ENCODE data around the gene MYO15B.

MYO15B gene

GRCh38 chr17:75617218-75617617 lies 29.6 kb downstream of the MYO15B start:
- Mint-ChIP-seq H3K27ac (no peak overlapping the region), H3K4me3 (no peak overlapping the region), H3K9me3 (ENCODE audit: low read depth) (no peaks in the 10 kb centered on the region), H3K4me1 (ENCODE audit: low read depth) (no peaks in the 10 kb centered on the region), H3K27me3 (no peaks in the 10 kb centered on the region), H3K36me3 (no peaks in the 10 kb centered on the region)

- Mint-ChIP-seq H3K4me3 (no peak overlapping the region), H3K27ac (no peak overlapping the region), H3K27me3 (no peaks in the 10 kb centered on the region), H3K4me1 (ENCODE audit: low read depth) (no peaks in the 10 kb centered on the region), H3K9me3 (ENCODE audit: low read depth) (no peaks in the 10 kb centered on the region), H3K36me3 (no peaks in the 10 kb centered on the region)
These were observed 30.1 kb downstream of the MYO15B start for GRCh38 chr17:75617675-75618074.

- no peaks in the 10 kb centered on the region for H3K4me1 Mint-ChIP-seq (ENCODE audit: low read depth)
- H3K4me3 Mint-ChIP-seq = no peak overlapping the region
- H3K27ac Mint-ChIP-seq = no peak overlapping the region
- no peaks in the 10 kb centered on the region for H3K27me3 Mint-ChIP-seq
- H3K36me3 Mint-ChIP-seq = no peaks in the 10 kb centered on the region
- H3K9me3 Mint-ChIP-seq (ENCODE audit: low read depth) = no peaks in the 10 kb centered on the region
These were observed 32.2 kb downstream of the MYO15B start for GRCh38 chr17:75619506-75620431.

- H3K4me1 Mint-ChIP-seq (ENCODE audit: low read depth) = no peaks in the 10 kb centered on the region
- no peaks in the 10 kb centered on the region for H3K9me3 Mint-ChIP-seq (ENCODE audit: low read depth)
- H3K27ac Mint-ChIP-seq = no peak overlapping the region
- H3K27me3 Mint-ChIP-seq = no peaks in the 10 kb centered on the region
- H3K4me3 Mint-ChIP-seq = no peak overlapping the region
- no peaks in the 10 kb centered on the region for H3K36me3 Mint-ChIP-seq
These were observed 33.9 kb downstream of the MYO15B start for GRCh38 chr17:75621489-75621888.

GRCh38 chr17:75622076-75622475 lies 34.5 kb downstream of the MYO15B start:
- Mint-ChIP-seq H3K36me3 (no peaks in the 10 kb centered on the region), H3K4me1 (ENCODE audit: low read depth) (no peaks in the 10 kb centered on the region), H3K4me3 (no peak overlapping the region), H3K27ac (peak overlapping the region; percentile 64), H3K9me3 (ENCODE audit: low read depth) (no peaks in the 10 kb centered on the region), H3K27me3 (no peaks in the 10 kb centered on the region)

GRCh38 chr17:75622771-75623273 lies 35.2 kb downstream of the MYO15B start:
- Mint-ChIP-seq H3K27me3 (no peaks in the 10 kb centered on the region), H3K36me3 (no peaks in the 10 kb centered on the region), H3K9me3 (ENCODE audit: low read depth) (no peaks in the 10 kb centered on the region), H3K4me1 (ENCODE audit: low read depth) (no peaks in the 10 kb centered on the region), H3K27ac (no peak overlapping the region), H3K4me3 (no peak overlapping the region)

- Mint-ChIP-seq H3K36me3 (no peaks in the 10 kb centered on the region), H3K27me3 (no peaks in the 10 kb centered on the region), H3K4me3 (no peak overlapping the region), H3K9me3 (ENCODE audit: low read depth) (no peaks in the 10 kb centered on the region), H3K27ac (no peak overlapping the region), H3K4me1 (ENCODE audit: low read depth) (no peaks in the 10 kb centered on the region)
These were observed 35.8 kb downstream of the MYO15B start for GRCh38 chr17:75623386-75623785.

GRCh38 chr17:75624021-75624420 lies 36.4 kb downstream of the MYO15B start:
- no peak overlapping the region for H3K4me3 Mint-ChIP-seq
- H3K27me3 Mint-ChIP-seq = no peaks in the 10 kb centered on the region
- H3K27ac Mint-ChIP-seq = no peak overlapping the region
- no peaks in the 10 kb centered on the region for H3K4me1 Mint-ChIP-seq (ENCODE audit: low read depth)
- H3K9me3 Mint-ChIP-seq (ENCODE audit: low read depth) = no peaks in the 10 kb centered on the region
- H3K36me3 Mint-ChIP-seq = no peaks in the 10 kb centered on the region

- Mint-ChIP-seq H3K4me3 (no peak overlapping the region), H3K36me3 (no peaks in the 10 kb centered on the region), H3K27ac (no peak overlapping the region), H3K4me1 (ENCODE audit: low read depth) (no peaks in the 10 kb centered on the region), H3K27me3 (no peaks in the 10 kb centered on the region), H3K9me3 (ENCODE audit: low read depth) (no peaks in the 10 kb centered on the region)
These were observed 37.2 kb downstream of the MYO15B start for GRCh38 chr17:75624714-75625345.

GRCh38 chr17:75625813-75626486 lies 38.4 kb downstream of the MYO15B start:
- Mint-ChIP-seq H3K27ac (no peak overlapping the region), H3K4me3 (no peak overlapping the region), H3K36me3 (no peaks in the 10 kb centered on the region), H3K9me3 (ENCODE audit: low read depth) (no peaks in the 10 kb centered on the region), H3K27me3 (no peaks in the 10 kb centered on the region), H3K4me1 (ENCODE audit: low read depth) (no peaks in the 10 kb centered on the region)

GRCh38 chr17:75626496-75627038 lies 39.0 kb downstream of the MYO15B start:
- H3K36me3 Mint-ChIP-seq = no peaks in the 10 kb centered on the region
- H3K4me3 Mint-ChIP-seq = no peak overlapping the region
- no peaks in the 10 kb centered on the region for H3K9me3 Mint-ChIP-seq (ENCODE audit: low read depth)
- no peaks in the 10 kb centered on the region for H3K27me3 Mint-ChIP-seq
- no peak overlapping the region for H3K27ac Mint-ChIP-seq
- H3K4me1 Mint-ChIP-seq (ENCODE audit: low read depth) = no peaks in the 10 kb centered on the region

GRCh38 chr17:75627094-75627493 lies 39.5 kb downstream of the MYO15B start:
- no peaks in the 10 kb centered on the region for H3K27me3 Mint-ChIP-seq

GRCh38 chr17:75628425-75628824 lies 40.8 kb downstream of the MYO15B start:
- Mint-ChIP-seq H3K27ac (no peak overlapping the region), H3K36me3 (no peaks in the 10 kb centered on the region), H3K27me3 (no peaks in the 10 kb centered on the region), H3K9me3 (ENCODE audit: low read depth) (no peaks in the 10 kb centered on the region), H3K4me3 (no peak overlapping the region), H3K4me1 (ENCODE audit: low read depth) (peaks cover 3% of the 10 kb centered on the region)

More at GRCh38 chr17:75627094-75627493, 39.5 kb downstream of the MYO15B start:
- H3K27ac Mint-ChIP-seq = no peak overlapping the region
- H3K36me3 Mint-ChIP-seq = no peaks in the 10 kb centered on the region
- no peaks in the 10 kb centered on the region for H3K9me3 Mint-ChIP-seq (ENCODE audit: low read depth)
- H3K4me3 Mint-ChIP-seq = no peak overlapping the region
- H3K4me1 Mint-ChIP-seq (ENCODE audit: low read depth) = no peaks in the 10 kb centered on the region

- Mint-ChIP-seq H3K27ac (no peak overlapping the region), H3K9me3 (ENCODE audit: low read depth) (no peaks in the 10 kb centered on the region), H3K36me3 (no peaks in the 10 kb centered on the region), H3K4me3 (no peak overlapping the region), H3K4me1 (ENCODE audit: low read depth) (peaks cover 5% of the 10 kb centered on the region), H3K27me3 (no peaks in the 10 kb centered on the region)
These were observed 41.6 kb downstream of the MYO15B start for GRCh38 chr17:75629157-75629556.
